ENCODE measurements around the gene APBA2. TPM values are rescaled to one million over a fixed set of nuclear protein-coding genes. Genes with fewer than 3 reads are reported as not detected.

APBA2 gene
- total RNA-seq, 4 donors from 2014 or later: 1.1 to 2.4 (median 1.3) TPM

DNA sequence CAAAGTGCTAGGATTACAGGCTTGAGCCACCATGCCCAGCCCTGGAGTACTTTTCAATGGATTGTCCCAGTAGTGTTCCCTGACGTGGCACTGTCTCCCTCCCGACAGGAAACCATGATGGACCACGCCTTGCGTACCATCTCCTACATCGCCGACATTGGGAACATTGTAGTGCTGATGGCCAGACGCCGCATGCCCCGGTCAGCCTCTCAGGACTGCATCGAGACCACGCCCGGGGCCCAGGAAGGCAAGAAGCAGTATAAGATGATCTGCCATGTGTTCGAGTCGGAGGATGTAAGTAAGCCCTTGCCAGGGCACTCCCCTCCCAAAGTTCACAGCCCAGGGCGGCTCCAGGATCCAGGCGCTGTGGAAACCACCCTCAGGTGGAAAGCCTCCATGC lies 215.7 kb downstream of the APBA2 start:
- no peak for TF ChIP-seq CTCF (IDR thresholded peaks at IDR 0.05; ENCODE audit: low read depth)

DNA sequence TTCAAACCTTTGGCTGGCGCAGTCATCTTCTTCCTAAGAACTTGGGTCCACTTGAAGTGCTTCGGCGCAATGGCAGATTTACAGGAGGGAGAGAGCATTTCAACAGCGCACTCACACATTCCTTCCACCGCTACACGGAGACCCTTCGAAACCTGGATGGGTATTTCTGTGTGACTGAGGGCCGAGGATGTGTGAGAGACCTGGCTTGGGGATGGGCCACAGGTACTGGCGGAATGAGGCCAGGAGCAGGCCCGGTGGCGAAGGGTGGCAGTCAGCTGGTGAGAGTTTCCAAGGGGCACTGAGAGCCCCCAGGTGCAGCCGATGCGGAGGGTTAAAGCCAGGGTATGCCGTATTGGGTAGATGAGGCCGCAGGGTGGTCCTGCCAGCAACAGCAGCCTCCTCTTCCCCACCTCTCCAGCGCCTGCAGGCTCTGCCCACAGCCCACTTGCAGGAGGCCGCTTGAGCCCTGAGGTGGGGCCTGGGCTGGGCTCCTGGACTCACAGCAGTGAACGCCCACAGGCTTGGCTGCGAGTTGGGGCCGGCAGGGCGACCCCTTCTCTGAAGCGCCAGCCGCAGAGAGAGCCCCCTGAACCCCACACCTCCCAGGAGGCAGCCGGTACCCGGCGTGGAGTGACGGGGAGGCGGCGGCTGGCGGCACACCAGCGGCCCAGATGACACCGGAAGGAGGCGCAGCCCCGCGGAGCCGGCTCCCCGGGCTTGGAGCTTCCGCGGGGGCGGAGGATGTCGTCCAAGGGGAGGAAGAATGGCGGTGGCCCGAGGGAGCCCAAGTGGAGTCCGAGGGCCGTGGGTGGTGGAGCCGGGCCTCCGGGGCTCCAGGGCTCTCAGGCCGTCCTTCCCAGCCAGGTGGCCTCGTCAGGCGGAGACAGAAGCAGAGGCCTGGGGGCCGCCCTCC lies 217.4 kb downstream of the APBA2 start:
- TF ChIP-seq CTCF (IDR thresholded peaks at IDR 0.05; ENCODE audit: low read depth): no peak

DNA sequence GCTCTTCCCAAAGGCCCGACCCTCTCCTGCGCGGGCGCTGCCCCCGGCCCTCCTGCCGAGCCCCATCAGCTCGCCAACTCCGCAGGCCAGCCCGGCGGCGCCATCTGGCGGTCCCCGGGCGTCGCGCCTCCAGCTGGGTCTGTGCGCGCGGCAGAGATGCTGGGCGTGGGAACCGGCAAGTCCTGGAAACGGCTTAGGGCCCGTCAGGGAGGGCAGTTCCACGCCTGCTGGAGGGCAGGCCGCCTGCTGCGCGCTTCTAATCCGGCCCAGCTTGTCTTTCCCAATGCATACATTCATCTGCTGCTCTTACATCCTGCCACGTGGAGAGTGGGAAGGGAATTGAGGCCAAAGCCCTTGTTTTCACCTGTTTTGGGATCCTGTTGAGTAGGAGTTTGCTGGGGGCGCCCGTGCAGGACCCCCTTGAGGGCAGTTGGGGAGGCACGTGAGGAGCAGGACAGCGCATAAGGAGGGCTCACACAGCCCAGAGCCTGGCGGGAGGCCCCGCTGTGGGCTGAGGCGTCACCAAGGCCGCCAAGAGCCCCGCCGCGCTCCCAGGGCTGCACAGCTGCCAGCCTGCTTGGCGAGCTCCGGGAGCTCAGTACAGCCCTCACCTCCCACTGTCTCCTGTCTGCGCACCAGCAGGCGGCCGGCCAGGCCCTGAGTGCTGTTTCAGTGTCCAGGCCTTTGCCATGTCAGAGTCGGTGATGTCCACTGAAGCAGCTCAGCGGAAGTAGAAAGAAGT lies 218.2 kb downstream of the APBA2 start:
- TF ChIP-seq CTCF (IDR thresholded peaks at IDR 0.05; ENCODE audit: low read depth): no peak

GRCh38 chr15:29104566-29104880 lies 218.7 kb downstream of the APBA2 start:
- TF ChIP-seq CTCF (IDR thresholded peaks at IDR 0.05; ENCODE audit: low read depth): no peak

DNA sequence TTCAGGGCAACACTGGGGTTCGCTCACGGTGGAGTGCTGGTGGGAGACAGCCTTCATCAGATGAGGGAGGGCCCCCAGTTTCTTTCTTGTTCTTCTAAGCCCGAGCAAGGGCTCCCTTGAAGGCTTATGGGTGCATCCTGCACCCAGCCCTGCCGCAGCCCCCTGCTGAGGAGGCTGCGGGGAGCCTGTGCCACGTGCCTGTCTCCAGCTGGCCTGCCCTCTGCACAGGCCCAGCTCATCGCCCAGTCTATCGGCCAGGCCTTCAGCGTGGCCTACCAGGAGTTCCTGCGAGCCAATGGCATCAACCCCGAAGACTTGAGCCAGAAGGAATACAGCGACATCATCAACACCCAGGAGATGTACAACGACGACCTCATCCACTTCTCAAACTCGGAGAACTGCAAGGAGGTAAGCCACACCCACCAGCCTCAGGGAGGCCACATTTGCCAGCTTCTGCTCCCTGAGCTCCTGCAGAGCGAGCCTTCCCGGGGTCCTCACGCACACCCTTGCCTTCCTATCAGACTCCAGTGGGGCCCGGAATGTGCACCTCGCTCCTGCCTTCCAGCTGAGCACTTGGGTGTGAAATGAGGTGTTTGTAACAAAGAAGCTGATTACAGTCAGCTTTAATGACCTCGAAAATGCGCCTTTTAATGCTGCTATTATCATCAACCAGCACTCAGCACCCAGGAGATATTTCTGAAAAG lies 219.5 kb downstream of the APBA2 start:
- TF ChIP-seq CTCF (IDR thresholded peaks at IDR 0.05; ENCODE audit: low read depth): no peak

DNA sequence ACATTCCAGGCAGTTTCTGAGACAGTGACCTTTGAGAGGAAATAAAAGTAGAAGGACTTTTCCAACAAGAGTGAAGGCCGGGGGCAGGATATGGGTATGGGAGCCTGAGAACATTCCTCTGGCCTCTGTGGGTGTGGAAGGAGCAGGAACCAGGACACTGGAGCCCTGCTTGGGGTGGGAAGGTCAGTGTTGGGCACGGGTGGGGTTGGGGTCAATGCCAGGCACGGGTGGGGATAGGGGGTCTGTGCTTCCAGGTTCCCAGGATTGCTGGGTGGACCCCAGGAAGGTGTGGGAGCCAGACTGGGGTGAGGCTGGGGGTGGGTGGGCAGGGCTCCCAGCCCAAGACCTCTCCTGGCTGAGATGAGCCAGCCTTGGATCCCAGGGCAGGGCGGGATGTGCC lies 220.3 kb downstream of the APBA2 start:
- no peak for TF ChIP-seq CTCF (IDR thresholded peaks at IDR 0.05; ENCODE audit: low read depth)

Data from subcutaneous adipose tissue (tissue), 4 donors.